HG03095 (cell line): ENCODE data around the gene USH2A.

Experiments
- ATAC-seq: cut with Tn5 transposase; IDR thresholded peaks from one replicate; pipeline ENCODE4 v1.9.1; 2021; ENCODE audit warnings: moderate library complexity; ENCODE audit not compliant: unreplicated experiment

Gene USH2A

DNA sequence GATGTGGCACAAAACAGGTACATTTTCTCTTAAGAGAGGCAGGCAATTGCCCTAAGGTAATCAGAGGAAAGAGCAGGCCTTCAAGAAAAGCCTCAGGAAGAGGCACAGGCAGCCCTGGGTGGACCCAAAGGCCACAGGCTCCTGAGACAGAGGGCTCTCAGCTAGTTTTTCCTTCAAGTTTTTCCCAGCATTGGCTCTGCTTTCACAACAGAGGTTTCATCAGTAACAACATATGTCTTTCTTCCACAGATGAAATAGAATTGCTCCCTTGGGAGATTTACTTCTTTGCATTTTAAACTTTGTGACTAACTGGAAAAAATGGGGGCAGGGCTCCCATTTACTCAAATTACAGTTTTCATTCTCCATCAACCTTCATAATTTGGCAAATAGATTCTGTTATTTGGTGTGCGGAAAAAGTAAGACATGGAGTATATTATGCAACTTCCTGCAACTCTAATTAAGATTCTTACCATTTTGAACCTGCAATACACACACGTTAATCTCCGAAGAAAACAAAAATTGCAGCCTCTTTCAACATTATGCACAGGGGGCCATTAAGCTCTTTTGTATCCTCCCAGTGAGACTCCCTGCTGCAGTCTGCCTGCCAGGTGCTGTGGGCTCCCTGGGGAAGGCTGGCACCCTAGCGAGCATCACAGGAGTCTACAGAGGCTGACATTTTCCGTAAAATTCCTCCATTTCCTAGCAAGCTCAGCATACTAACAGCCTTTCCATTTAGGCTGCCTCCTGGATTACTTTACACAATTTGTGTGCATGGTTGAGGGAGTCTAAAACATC is 282.3 kb downstream of the USH2A start:
- no peak for ATAC-seq

DNA sequence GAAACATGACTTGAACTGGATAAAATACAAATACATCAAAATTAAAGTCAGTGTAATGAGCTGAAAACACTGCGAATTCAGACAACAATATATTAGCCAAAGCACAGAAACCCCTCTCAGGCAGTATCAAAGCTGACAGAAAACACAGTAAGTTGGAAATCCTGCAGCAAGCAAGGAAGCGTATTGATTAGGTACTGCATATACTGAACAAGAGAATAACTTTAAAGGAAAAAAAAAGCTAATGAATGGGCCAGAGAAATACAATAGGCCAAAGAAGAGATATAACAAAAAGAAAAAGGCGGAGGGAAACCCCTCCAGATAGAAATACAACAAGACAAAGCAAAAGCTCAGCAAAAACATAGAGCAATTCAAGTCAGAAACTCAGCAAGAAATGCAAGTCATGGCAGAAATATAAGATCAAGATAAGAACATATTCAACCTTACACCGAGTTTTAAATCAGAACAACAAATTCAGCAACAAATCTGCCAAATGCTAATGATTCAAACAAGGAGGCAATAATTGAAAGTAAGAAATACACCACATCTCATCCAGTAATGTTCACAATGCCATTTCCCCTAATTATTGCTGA is 299.0 kb downstream of the USH2A start:
- no peak for ATAC-seq

DNA sequence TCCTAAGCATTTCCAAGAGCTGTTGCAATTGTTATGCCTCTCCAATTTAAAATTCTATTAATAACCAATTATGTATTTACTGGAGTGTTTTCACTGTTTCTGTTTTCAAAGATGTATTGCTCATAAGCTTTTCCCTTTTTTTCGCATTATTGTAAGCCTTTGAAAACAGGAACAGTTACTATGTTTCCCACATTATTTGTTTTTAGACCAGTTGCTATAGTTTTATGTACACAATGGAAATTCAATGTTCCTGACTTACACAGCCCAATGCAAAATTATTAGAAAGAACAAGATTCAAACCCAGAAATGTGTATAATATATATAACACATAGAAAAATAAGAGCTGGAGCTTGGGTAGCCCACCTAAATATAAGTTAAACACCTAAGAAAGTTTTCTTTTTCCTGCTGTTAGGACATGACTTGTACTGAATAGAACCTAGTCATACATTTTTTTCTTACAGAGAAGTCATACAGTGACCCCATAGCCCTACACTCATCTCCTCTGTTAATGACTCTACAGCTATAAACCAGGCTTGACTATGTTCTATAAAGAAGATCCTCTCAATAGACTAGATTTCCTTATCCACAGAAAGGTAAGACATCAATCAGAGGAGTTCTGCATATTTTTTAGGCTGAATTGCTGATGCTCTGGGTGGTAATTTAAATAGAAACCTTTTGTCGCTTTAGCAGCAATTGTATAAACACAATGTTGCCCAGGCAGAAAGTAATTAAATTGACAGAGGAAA is 299.6 kb downstream of the USH2A start:
- no peak for ATAC-seq

DNA sequence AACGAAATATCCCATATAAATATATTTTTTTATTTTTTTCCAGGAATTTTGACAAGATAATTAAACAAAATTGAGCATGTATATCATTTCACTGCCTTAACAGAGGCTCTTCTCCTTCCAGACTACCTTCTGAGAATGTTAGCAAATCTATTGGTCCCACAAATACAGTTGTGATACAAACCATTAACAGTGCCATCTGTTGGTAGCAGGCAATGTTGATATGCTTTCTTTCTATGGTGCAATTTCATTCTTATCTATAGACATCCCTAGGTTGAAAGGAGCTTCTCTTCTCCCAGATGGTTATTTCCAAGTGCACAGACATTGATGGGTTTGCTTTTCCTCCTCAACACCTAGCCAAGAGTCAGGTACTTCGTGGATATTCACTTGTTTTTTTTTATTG is 303.6 kb downstream of the USH2A start:
- no peak for ATAC-seq

DNA sequence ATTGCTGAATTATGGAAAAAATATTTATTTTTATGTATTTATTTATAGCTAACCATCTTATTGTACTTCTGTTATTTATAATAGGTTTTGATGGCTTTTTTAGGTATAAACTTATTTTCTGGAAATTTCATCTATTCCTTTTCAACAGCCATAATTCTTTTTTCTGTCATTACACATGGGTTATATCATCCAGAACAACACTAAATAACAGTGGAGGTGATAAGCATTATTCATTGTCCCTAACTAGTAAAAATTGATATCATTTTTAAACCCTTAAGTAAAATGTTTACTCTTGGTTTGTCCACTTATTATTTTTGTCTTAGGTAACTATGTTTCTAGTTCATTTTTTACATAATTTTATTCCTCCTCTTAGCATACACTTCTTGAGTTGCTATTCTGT is 309.1 kb downstream of the USH2A start:
- ATAC-seq = no peak

GRCh38 chr1:216113181-216113580 is 310.1 kb downstream of the USH2A start:
- ATAC-seq = no peak

GRCh38 chr1:216111842-216112241 is 311.4 kb downstream of the USH2A start:
- ATAC-seq = no peak

DNA sequence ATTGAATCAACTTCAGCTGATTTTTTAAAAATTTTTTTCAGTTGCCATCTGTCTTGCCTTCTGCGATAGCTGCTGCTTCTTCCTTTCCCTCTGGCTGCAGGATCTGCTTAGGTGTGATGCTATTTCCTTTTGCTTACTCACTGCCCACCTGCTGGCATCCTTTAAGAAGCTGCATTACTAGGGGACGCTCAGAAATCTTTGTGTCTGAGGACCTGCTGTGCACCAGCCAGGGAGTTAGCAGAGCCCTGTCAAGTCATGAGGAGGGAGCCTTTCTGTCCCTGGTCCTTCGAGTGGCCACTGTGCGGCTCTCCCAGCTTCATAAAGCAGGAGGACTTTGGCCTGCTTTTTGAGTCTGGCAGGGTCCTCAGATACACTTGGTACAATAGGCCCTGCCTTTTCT is 327.8 kb downstream of the USH2A start:
- no peak for ATAC-seq

GRCh38 chr1:216090556-216090955 is 332.7 kb downstream of the USH2A start:
- no peak for ATAC-seq

DNA sequence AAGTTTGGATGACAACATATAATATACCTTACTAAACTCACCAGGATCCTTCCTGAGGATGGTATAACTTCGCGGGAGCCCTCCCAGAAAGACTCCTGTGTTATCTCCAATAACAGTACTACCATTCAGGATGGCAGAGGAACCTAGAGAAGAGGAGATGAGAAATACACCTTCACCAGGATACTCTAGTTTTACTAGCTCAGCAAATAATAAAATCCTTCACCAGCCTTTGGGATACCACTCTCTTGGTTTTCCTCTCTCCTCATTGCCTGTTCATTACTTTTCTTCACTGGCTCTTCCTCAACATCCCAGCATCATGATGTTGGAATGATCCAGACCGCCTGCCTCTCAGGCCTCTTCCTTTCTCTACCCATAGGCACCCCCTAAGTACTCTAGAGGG is 336.6 kb downstream of the USH2A start:
- ATAC-seq = no peak

DNA sequence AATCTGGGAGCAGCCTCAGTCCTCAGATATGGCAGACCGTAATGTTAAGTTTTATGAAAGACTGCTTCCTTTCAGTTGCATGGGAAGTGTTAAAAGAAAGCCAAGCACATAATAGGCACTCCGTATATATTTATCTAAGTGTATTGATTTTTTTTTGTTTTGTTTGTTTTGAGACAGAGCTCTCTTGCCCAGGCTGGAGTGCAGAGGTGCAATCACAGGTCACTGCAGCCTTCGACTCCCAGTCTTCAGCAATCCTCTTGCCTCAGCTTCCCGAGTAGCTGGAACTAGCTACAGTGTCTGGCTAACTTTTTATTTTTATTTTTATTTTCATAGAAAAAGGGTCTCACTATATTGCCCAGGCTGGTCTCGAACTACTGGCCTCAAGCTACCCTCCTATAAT is 341.8 kb downstream of the USH2A start:
- no peak for ATAC-seq

GRCh38 chr1:216076751-216077150 is 346.5 kb downstream of the USH2A start:
- ATAC-seq = no peak

DNA sequence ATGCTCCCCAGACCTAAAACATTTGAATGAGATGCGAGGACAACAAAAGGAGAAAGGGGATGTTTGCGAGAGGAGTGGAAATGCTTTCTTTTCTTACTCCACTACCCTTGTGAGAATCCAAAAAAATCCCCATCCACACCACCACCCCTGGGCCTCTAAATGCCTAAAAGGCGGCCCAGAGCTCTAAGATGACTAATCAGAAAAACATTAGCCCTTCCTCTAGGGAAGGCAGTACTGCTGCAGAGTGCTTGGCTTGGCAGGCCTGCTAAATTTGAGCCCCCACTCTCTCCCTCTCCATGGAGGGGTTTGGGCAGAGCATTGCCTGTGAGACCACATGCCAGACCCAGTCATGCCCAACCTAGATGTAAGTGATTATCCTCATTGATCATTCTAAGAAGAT is 347.9 kb downstream of the USH2A start:
- no peak for ATAC-seq

DNA sequence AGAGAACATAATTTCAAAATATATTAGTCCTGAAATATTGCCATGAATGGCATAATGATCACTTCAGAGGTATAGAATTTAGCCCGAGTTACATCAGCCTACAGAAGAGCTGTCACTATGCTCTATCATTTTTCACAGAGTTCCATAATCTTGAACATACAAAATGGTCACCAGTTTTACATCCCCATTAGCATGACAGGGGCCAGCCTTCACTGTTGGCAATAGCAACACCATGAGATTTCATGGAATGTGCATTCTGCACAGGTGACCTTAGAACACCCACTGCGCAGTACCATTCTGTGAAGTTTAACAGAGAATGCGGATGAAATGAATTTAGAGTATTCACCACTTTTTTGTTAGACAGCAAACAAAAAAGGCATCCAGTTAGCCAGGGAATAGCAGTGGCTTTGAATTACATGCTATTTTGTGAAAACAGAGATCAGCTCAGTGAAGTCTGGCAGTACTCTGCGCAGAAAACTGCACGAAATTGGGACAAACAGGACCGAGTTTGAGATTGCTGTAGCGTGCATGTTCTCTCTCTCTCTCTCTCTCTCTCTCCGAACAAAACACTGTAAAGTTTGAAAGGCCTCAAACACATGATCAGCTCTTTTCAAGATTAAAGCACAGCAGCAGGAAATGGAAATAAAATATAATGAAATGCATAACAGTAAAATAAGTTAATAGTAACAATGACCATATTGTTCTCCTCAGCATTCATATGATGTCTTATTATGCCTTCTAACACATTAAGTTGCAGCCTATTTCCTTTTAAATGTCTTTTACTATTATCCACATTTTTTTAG is 349.3 kb downstream of the USH2A start:
- ATAC-seq = no peak

DNA sequence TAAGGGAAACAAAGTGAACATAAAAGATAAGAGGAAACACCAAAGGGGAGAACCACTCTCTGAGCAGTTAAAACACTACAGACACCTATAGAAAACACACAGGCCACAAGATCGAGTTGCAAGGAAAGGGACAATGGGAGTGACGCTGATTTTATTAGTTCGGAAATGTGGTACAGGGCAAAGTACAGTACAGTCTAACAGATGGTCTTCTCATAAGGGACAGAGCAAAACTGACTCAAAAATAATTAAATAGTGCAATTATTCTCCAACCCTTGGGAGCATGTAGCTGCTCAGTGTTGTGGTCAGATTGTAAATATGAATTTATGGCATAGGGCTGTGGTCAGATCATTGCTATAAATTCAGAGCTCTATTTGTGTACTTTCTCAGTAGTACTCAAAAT is 352.0 kb downstream of the USH2A start:
- ATAC-seq = no peak

DNA sequence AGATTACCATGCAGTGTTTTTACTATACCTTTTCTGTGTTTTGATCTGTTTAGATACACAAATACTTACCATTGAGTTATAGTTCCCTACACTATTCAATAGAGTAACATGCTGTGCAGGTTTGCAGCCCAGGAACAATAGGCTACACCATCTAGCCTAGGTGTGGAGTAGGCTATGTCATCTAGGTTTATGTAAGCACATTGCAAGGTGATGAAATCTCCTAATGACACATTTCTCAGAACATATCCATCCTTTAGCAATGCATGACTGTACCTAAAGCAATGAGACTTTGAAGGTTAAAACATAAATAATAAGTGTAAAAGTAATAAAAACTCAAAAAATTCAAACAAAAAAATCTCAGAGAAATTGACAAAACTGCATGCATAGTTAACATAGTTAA is 358.6 kb downstream of the USH2A start:
- no peak for ATAC-seq

DNA sequence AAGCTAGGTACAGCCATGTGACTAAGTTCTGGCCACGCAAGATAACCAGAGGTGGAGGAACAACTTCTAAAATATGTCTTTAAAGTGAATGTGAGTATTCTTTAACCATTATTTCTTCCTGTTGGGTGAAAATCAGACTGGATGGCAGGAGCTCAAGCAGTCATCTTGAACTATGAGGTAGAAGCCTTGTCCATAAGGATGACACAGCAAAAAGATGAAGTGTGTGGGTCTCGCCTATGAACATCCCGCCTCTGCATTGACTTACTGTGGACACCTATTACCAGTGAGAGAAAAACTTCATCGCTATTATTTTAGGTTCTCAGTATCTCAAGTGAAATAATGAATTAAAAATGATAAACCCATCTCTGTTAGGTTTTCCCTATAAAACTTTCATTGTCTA is 365.3 kb downstream of the USH2A start:
- ATAC-seq = no peak

DNA sequence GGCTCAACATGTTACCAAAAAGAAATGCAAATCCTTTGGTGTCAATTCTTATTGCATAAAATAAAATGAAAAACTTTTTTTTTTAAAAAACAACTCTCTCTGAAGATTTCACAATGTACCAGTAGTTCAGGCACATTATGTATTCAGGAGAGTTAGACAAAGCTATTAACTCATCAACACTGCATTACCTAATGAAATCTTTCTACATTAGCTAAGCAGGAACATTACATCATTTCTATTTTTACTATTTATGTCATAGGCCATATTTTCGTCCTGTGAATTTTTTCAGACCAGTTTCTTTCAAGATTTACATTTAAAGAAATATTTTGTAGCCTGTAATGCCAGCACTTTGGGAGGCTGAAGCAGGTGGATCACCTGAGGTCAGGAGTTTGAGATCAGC is 366.2 kb downstream of the USH2A start:
- ATAC-seq = no peak

GRCh38 chr1:216055004-216055403 is 368.2 kb downstream of the USH2A start:
- no peak for ATAC-seq

GRCh38 chr1:216054600-216054999 is 368.6 kb downstream of the USH2A start:
- no peak for ATAC-seq

DNA sequence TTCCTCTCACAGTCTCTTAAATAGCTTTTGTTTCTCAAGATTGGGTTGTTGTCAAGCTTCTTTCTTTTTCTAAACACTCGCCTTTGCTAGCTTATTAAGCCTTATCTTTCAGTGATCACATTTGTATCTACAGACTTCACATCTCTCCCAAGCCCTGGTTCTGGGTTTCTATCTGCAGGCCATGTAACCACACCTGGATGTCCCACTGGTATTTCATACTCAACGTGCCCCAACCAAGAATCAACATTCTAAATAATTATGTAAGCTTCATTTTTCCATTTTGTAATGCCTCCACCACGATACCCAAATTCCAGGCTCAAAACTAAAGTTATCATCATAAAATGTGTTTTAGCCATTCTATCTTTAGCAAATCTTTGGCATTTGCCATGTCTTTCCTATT is 372.2 kb downstream of the USH2A start:
- ATAC-seq = no peak
